HG02840 (cell line): ENCODE results near the gene PLAAT2.
A peak's percentile ranks its signal among the peaks of the same experiment; 100 is the strongest.
"Not testable (repeated sequence)": the region's sequence is repeated elsewhere in the genome, so short reads cannot be mapped to it uniquely, and the experiment has no call there.

Experiments used
- ATAC-seq: cut with Tn5 transposase; IDR thresholded peaks from one replicate; pipeline ENCODE4 v1.9.1; 2021; ENCODE audit warnings: mild to moderate bottlenecking, moderate library complexity, moderate number of reproducible peaks; ENCODE audit not compliant: unreplicated experiment, low FRiP score

PLAAT2 gene

GRCh38 chr11:63581224-63581623, 18.0 kb upstream of the PLAAT2 start:
- ATAC-seq = not testable (repeated sequence)

DNA sequence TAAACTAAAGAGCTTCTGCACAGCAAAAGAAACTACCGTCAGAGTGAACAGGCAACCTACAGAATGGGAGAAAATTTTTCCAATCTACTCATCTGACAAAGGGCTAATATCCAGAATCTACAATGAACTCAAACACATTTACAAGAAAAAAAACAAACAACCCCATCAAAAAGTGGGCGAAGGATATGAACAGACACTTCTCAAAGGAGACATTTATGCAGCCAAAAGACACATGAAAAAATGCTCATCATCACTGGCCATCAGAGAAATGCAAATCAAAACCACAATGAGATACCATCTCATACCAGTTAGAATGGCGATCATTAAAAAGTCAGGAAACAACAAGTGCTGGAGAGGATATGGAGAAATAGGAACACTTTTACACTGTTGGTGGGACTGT, 15.7 kb upstream of the PLAAT2 start:
- ATAC-seq = not testable (repeated sequence)

DNA sequence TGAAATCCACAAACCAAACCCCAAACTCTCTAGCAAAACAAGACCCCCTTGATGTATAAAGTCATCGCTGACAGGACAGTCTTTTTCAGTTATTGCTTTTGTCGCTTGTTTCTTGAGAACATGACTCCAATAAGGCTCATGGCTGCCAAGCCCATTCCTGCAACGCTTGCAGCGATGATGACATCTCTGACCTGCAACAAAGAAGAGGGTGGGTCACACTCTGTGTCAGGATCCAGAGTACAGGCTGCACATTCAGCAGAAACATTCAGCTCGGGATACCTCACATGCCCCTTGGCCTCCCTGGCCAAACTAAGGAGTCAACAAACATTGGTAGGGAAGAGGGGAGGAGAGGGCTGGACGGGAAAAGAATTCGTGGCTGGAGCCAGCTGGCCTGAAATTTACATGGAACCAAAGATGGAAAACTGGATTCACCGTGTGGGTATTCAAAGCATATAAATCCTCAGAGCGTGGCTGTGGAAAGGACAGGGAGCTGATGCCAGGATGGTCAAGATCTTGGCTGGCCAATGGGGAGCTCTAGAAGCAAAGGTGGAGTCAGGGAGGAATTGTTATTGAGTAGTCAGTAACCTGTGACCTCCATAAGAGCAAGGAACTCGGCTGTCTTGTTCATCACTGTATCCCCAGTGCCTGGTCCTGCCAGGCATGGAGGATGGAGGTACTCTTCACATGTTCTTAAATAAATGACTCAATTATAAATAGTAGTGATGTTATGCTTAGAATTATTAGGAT, 11.8 kb upstream of the PLAAT2 start:
- no peak for ATAC-seq

DNA sequence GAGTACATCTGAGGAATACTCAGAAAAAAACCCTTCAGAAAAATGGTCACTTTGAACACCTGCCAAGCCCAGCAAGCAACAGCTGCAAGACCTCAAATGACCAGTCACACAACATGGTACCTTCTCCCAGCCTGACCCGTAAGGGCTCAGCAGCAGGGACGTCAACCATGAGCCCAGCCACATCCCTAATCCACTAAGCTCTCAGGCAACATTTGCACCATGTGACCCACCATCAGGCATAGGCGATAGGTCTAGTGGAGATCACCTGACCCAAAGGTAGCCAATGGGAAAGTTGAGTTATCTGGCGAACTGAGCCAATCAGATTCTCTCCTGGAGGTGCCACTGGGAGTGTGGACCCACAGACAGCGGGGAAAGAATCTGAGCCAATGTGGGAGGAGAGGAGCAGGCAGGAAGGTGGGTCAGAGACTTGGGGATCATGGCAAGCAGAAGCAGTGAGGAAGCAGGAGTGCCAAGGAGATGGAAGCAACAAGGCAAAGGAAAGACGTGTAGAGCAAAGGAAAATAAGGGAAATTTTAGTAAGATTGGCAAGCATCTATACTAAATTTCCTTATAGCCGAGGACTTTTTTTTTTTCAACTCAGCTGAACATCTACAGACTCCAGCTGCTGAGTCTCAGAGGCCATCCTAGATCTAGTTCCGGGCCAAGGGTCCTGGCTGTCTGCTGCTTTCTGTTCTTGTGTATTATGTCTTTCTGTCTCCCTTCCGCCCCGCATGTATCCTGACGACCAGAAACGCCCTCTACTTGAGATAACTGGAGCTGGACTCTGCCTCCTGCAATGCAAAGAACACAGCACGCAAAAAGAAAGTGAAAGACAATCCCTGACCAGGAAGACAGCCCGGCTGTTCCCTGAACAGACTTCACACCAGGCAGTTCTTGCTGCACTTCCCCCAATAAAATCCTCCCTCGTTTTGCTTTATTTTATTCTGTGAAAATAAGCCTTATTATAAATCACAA, 11.0 kb upstream of the PLAAT2 start:
- no peak for ATAC-seq

GRCh38 chr11:63572026-63572688, 9.0 kb upstream of the PLAAT2 start:
- ATAC-seq = no peak

DNA sequence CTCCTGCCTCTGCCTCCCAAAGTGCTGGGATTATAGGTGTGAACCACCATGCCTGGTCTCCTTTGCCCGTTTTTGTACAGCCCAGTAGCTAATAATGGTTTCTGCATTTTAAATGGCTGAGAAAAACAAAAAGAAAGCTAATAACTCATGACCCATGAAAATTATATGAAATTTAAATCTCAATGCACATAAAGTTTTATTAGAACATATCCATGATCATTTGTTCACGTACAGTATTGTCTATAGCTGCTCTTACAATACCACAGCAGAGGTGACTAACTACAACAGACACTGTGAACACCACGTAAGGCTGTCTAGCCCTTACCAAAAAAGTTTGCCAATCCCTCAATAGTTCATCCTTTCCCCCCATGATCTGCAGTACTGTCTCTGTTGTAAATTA, 6.4 kb upstream of the PLAAT2 start:
- ATAC-seq = no peak

DNA sequence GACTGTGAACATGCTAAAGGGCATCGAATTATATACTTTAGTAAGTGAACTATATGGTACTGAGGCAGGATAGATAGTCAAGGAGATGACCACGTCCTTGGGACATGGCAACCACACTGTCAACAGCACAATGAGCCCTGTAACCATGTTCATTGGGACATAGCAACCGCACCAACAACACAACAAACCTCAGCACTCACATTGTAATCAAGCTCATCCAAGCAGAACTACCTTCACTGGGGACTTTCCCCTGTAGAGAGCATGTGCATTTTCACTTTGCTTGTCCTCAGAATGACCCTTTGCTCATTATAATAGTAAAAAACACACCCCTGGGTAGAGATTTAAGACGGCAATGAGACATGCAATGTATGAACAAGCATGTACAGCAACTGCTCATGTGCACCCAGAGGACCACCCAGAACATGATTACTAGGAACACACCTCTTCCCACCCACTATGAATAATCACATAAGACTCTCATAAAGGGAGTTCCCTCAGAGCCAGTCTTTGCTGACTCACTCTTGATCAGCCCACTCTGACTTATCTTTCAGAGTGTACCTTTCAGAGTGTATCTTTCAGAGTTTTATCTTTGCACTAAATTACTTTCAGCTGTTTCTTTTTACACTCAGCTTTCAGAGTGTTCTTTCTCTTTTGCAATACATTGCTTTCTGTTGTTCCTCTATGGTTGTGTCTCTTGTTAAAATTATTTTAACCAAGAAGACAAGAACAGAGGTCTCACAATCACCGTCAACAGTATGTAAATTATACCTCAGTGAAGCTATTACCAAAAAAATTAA, 4.1 kb upstream of the PLAAT2 start:
- peak; percentile 82 for ATAC-seq

GRCh38 chr11:63564784-63565350, 1.7 kb upstream of the PLAAT2 start:
- no peak for ATAC-seq

- peak; percentile 59 for ATAC-seq
Measured at GRCh38 chr11:63564056-63564774, 1.0 kb upstream of the PLAAT2 start.

DNA sequence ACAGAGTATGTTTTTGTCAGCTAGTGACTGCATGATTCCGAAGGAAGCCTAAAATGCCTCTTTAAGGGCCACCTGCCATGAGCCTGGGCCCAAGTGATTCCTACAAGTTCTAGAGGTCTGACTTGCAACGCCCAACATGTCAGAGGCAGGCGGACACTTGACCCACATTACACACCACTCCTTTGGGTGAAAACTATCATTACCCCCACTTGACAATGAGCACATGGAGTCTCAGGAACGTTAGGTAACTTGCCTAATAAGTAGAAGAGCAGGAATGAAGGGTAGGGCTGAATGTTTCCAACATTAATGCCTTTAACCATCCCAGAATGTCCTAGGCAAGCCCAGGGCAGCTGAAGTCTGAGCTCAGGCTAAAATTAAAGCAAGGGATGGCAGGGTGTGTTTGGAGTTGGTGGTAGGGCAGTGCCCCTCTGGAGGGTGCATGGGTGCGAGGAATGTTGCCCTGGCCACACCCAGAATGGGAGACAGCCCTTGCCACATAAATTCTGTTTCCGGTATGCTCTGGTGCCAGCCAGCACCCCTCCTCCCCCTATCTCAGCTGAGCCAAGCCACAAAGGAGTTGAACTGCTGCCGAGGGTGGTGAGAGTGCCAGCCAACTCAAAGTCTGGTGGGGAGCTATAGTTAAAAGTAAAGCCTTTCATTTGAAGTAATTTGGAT, 2.5 kb downstream of the PLAAT2 start:
- ATAC-seq = no peak

- ATAC-seq = no peak
Measured at GRCh38 chr11:63558459-63559157, 4.6 kb downstream of the PLAAT2 start.

- no peak for ATAC-seq
Measured at GRCh38 chr11:63557570-63557969, 5.6 kb downstream of the PLAAT2 start.

DNA sequence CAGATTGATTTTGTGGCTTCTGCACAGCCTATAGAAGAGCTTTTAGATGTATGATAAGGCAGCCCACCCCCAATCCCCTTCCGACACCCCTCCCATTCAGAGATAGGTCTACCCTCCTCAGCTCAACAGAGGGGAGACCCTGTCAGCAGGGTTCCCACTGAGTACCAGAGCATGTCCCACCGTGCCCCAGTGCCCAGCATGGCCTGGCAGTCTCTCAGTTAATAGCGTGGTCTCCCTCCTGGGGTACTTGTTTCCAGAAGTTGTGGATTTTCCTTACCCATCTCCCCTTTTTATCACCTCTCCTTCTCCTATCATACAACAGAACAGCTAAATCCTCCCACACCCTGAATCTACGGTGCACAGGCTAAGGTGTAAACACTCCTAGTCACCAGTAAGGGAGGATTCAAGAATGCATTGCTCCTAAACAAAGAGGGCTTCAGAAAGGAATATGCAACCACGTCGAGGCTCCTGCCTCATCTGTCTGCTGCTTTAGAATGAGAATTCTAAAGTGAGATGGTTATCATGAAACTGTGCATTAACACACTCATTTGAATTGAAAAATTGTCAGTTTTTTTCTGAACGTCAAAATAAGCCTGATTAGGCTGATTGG, 6.7 kb downstream of the PLAAT2 start:
- no peak for ATAC-seq

DNA sequence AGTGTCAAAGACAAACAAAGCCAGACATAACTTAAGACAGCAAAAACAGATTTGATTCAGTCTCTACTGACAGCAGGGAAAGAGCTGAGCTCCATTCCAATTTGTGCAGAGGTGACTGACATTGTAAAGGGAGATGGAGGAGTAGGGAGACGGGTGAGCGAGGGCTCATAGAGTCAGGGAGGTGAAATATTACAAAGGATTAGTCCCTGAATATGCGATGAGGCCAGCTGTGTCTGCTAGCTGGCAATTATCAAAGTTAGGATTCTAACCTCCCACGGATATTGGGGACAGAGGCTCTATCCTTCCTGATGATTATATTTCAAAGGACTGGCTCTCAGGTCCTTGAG, 8.3 kb downstream of the PLAAT2 start:
- no peak for ATAC-seq

DNA sequence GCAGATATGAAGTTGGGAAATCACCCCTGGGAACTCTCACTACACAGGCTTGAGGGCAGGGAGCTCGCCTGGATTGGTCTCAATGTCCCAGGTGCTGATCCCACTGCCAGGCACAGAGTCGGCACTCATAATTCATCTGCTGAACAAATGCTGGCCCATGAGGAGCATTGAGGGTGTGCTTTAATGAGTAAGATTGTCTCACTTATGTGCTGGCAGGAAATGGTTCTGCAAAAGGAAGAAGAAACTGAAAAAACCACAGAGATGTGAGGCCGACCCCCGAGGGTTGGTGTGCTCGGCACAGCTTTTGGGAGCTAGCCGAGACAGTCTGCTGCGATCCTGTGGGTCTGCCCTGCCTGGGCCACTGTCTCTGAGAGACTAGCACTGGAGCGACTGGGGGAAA, 9.4 kb downstream of the PLAAT2 start:
- ATAC-seq = no peak

DNA sequence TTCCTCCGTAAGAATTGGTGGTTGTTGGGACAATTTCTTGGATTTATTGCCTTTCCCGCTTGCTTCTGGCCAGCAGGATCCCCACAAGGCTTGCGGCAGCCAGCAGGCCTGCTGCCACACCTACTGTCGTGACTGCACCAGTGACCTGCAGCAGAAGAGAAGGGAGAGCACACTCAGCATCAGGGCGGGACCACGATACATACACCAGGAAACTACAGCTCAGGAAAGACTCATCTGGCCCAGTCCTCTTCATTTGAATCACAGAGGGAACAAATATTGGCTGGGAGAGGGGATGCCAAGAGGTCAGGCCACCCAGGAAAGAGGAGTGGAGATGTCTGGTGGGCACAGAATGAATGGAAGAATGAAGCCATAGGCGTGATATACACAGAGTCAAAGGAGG, 10.3 kb downstream of the PLAAT2 start:
- no peak for ATAC-seq

DNA sequence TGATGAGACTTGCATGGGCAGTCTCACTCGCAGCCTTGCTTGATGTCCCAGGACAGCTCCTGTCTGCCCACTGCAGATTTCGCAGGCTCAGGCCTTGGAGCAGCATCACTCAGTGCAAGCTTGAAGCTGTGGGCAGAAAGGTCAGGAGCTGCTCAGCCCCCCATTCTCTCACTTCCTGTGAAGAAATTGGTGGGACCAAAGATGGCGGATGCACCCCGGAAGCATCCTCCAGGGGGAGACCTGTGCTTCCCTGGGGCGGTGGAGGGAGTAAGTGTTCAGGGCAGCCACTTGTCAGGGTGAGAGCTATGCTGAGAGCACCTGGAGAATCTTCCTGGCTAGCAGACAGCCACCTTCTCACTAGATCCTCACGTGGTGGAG, 11.3 kb downstream of the PLAAT2 start:
- ATAC-seq = no peak
